ENCODE results near the gene TAF7.
"Not testable (repeated sequence)": the region's sequence is repeated elsewhere in the genome, so short reads cannot be mapped to it uniquely, and the experiment has no call there.

The TAF7 gene

GRCh38 chr5:141320225-141321169 is at the start of gene TAF7:
Gene TAF7 (minus strand): TSS chr5:141320784. CDS start chr5:141320044, 740 bp downstream.
- peak; percentile 84 for DNase-seq (ENCODE audit: low read depth, low spot score)

- DNase-seq (ENCODE audit: low read depth, low spot score) = no peak
Measured at GRCh38 chr5:141366016-141366896, 45.7 kb upstream of the TAF7 start.

- DNase-seq (ENCODE audit: low read depth, low spot score) = no peak
Measured at GRCh38 chr5:141363952-141364660, 43.5 kb upstream of the TAF7 start, which contains the start of gene PCDHGA5. Gene PCDHGA5 (plus strand): TSS chr5:141364162. CDS start chr5:141364331, 169 bp downstream.

GRCh38 chr5:141362719-141363118 is 42.1 kb upstream of the TAF7 start:
- no peak for DNase-seq (ENCODE audit: low read depth, low spot score)

- DNase-seq (ENCODE audit: low read depth, low spot score) = no peak
Measured at GRCh38 chr5:141360685-141361084, 40.1 kb upstream of the TAF7 start.

GRCh38 chr5:141359790-141360426 is 39.3 kb upstream of the TAF7 start, which contains the start of gene PCDHGB2:
Gene PCDHGB2 (plus strand): TSS chr5:141359994. CDS start chr5:141360136, 142 bp downstream.
- no peak for DNase-seq (ENCODE audit: low read depth, low spot score)

- DNase-seq (ENCODE audit: low read depth, low spot score) = no peak
Measured at GRCh38 chr5:141356950-141357349, 36.4 kb upstream of the TAF7 start.

GRCh38 chr5:141356133-141356532 is 35.5 kb upstream of the TAF7 start:
- DNase-seq (ENCODE audit: low read depth, low spot score) = no peak

- DNase-seq (ENCODE audit: low read depth, low spot score) = no peak
Measured at GRCh38 chr5:141355641-141356040, 35.1 kb upstream of the TAF7 start.

GRCh38 chr5:141354900-141355469 is 34.4 kb upstream of the TAF7 start, which contains the start of gene PCDHGA4:
Gene PCDHGA4 (plus strand): TSS chr5:141355021. CDS start chr5:141355108, 87 bp downstream.
- DNase-seq (ENCODE audit: low read depth, low spot score) = no peak

- DNase-seq (ENCODE audit: low read depth, low spot score) = no peak
Measured at GRCh38 chr5:141351591-141351990, 31.0 kb upstream of the TAF7 start.

GRCh38 chr5:141349917-141350619 is 29.5 kb upstream of the TAF7 start, which contains the start of gene PCDHGB1:
Gene PCDHGB1 (plus strand): TSS chr5:141350099. CDS start chr5:141350261, 162 bp downstream.
- DNase-seq (ENCODE audit: low read depth, low spot score) = no peak

GRCh38 chr5:141346017-141346416 is 25.4 kb upstream of the TAF7 start:
- DNase-seq (ENCODE audit: low read depth, low spot score) = not testable (repeated sequence)

GRCh38 chr5:141345327-141345726 is 24.7 kb upstream of the TAF7 start:
- DNase-seq (ENCODE audit: low read depth, low spot score) = no peak

- no peak for DNase-seq (ENCODE audit: low read depth, low spot score)
Measured at GRCh38 chr5:141343953-141344463, 23.4 kb upstream of the TAF7 start.

GRCh38 chr5:141343242-141343952 is 22.8 kb upstream of the TAF7 start, which contains the start of gene PCDHGA3:
Gene PCDHGA3 (plus strand): TSS chr5:141343829. CDS start chr5:141344034, 205 bp downstream.
- no peak for DNase-seq (ENCODE audit: low read depth, low spot score)

- no peak for DNase-seq (ENCODE audit: low read depth, low spot score)
Measured at GRCh38 chr5:141342773-141343172, 22.2 kb upstream of the TAF7 start.

- DNase-seq (ENCODE audit: low read depth, low spot score) = not testable (repeated sequence)
Measured at GRCh38 chr5:141340781-141341354, 20.3 kb upstream of the TAF7 start.

All from activated naive CD8-positive, alpha-beta T cell treated with anti-CD3 and anti-CD28 coated beads, Interleukin-2, amount 50 U/mL, for 16 hours (primary cell).